Testis (tissue), 3 donors: Measurements from ENCODE around the gene ASIC5. TPM values are rescaled to one million over a fixed set of nuclear protein-coding genes. Genes with fewer than 3 reads are reported as not detected.
"Not testable (repeated sequence)": the region's sequence is repeated elsewhere in the genome, so short reads cannot be mapped to it uniquely, and the experiment has no call there.

Experiments
- DNase-seq: peaks from one replicate; pipeline ENCODE4 v3.0.0-alpha.2; 2019
- H3K27ac ChIP-seq, 2 donors: fragments of 200-600 bp; sonication (generic); one replicate each; pipeline ENCODE4 v1.5.1; 2019
- H3K27me3 ChIP-seq: fragments of 200-600 bp; sonication (generic); one replicate; pipeline ENCODE4 v1.5.1; 2019
- H3K36me3 ChIP-seq: fragments of 200-600 bp; sonication (generic); one replicate; pipeline ENCODE4 v1.5.1; 2017; ENCODE audit warnings: low read depth; ENCODE audit errors: missing control alignments
- H3K4me1 ChIP-seq: fragments of 200-600 bp; sonication (generic); one replicate; pipeline ENCODE4 v1.5.1; 2019
- H3K4me3 ChIP-seq, 2 donors: fragments of 200-600 bp; sonication (generic); one replicate each; pipeline ENCODE4 v1.5.1; 2017 to 2019
- H3K9me3 ChIP-seq: fragments of 200-600 bp; sonication (generic); one replicate; pipeline ENCODE4 v1.5.1; 2017
- CTCF ChIP-seq, 3 experiments: fragments of 450-650 bp in 2 of 3; fragments of 200-600 bp in 1 of 3; sonication (generic) in 1 of 3; IDR thresholded peaks; one replicate each; pipeline ENCODE4 v1.5.1; 2016 to 2019; ENCODE audit warnings: antibody characterized with exemption in 3 of 3, mild to moderate bottlenecking in 2 of 3, moderate library complexity in 1 of 3
- POLR2A ChIP-seq: fragments of 450-650 bp; IDR thresholded peaks from one replicate; pipeline ENCODE4 v1.6.1; 2017; ENCODE audit warnings: antibody characterized with exemption, mild to moderate bottlenecking, moderate library complexity
- WGBS, 2 donors: methylation state at CpG; one replicate each; pipeline ENCODE4 v1.1.5; 2018; 5-methylcytosine and 5-hydroxymethylcytosine counted together
- intact Hi-C: fragments of 100-400 bp; cut with DNase I; formaldehyde crosslinking; loops from one replicate; pipeline ENCODE4 v1.15.1; 2023; ENCODE audit warnings: low total_unique reads
- polyA plus RNA-seq: library from polyadenylated mRNA; stranded (reverse); fragments of 350-450 nt; fragmentation: Illumina TruSeq; extraction: RNeasy Lipid Tissue Mini Kit (QIAGEN cat#74804); gene quantifications from one replicate; pipeline ENCODE4 v1.2.3, GENCODE V29; 2014; ENCODE audit warnings: low read depth, low replicate concordance; ENCODE audit not compliant: insufficient read depth
- total RNA-seq, 2 donors: library from RNA; depleted of rRNA; stranded (reverse); fragments of >200 nt; gene quantifications; one replicate each; pipeline ENCODE4 v1.2.3, GENCODE V29; 2016

Gene ASIC5
- total and polyA plus RNA-seq, 3 donors from 2014 or later = not detected

GRCh38 chr4:155903453-155903852 is 37.4 kb upstream of the ASIC5 start, which contains the start of gene TDO2:
TDO2 (plus strand) TSS chr4:155903696; CDS start chr4:155903759, 63 bp downstream.
- H3K36me3 ChIP-seq = no peaks in the 10 kb centered on the region
- no peak within 1 kb of the TSS for H3K27ac ChIP-seq
- TF ChIP-seq POLR2A = no peak
- TF ChIP-seq CTCF (IDR thresholded peaks at IDR 0.05) = no peak
- H3K27me3 ChIP-seq = no peaks in the 10 kb centered on the region
- no peak for DNase-seq
- WGBS, 2 donors = 45 to 62% methylated on average over 1 of the region's 1 CpG
- intact Hi-C loops = no loop called here
- H3K4me1 ChIP-seq = no peaks in the 10 kb centered on the region
- no peaks in the 10 kb centered on the region for H3K9me3 ChIP-seq
- H3K4me3 ChIP-seq = no peak within 1 kb of the TSS

DNA sequence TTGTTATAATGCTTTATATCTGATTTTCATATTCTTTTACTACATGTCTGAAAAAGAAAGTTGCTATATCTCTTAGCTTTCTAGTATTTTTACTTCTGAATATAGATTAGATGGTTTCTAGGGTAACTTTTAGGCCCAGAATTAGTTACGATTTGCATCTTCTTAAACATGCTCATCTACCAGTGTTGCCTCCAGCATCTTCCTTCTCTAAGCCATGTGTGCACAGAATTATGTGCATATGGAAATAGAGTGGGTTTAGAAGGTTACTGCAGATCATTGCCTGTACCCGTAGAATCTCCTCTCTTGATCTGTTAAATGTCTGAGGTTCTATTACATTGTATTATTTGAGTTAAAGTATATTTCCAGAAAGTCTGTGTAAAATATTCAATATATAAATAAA is 34.9 kb upstream of the ASIC5 start:
- WGBS, 2 donors = 86 to 91% methylated on average over 2 of the region's 2 CpGs
- intact Hi-C loops = no loop called here
- Histone ChIP-seq H3K9me3 (no peaks in the 10 kb centered on the region), H3K27ac (no peak overlapping the region), H3K4me3 (no peak overlapping the region), H3K36me3 (no peaks in the 10 kb centered on the region), H3K4me1 (no peaks in the 10 kb centered on the region), H3K27me3 (no peaks in the 10 kb centered on the region)
- no peak for DNase-seq
- TF ChIP-seq POLR2A (no peak), CTCF (IDR thresholded peaks at IDR 0.05) (no peak)

DNA sequence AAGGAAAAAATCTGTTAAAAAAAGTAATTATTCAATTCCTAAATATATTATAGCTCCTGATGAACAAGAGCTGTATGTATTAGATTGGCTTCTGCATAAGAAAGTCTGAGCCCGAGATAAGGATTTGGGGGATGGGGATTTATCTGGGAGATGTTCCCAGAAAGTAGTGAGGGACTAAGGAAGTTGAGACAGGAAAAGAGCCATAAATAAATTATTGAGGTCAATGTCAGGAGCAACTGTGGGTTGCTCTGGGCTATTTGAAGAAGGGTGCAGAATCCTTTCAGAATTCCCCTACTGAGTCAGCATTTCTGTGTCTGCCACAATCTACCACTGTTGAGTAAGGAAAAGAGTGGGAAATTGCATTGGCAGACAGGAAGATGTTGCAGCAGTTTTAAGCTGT is 34.3 kb upstream of the ASIC5 start:
- H3K9me3 ChIP-seq = no peaks in the 10 kb centered on the region
- 51 to 58% methylated on average over 1 of the region's 1 CpG for WGBS, 2 donors
- intact Hi-C loops = no loop called here
- no peak overlapping the region for H3K27ac ChIP-seq
- no peaks in the 10 kb centered on the region for H3K36me3 ChIP-seq
- DNase-seq = no peak
- H3K27me3 ChIP-seq = no peaks in the 10 kb centered on the region
- no peaks in the 10 kb centered on the region for H3K4me1 ChIP-seq
- TF ChIP-seq POLR2A (no peak), CTCF (IDR thresholded peaks at IDR 0.05) (no peak)
- no peak overlapping the region for H3K4me3 ChIP-seq

GRCh38 chr4:155899891-155900290 is 33.8 kb upstream of the ASIC5 start:
- Histone ChIP-seq H3K27ac (no peak overlapping the region), H3K36me3 (no peaks in the 10 kb centered on the region), H3K9me3 (no peaks in the 10 kb centered on the region), H3K4me3 (no peak overlapping the region), H3K4me1 (no peaks in the 10 kb centered on the region), H3K27me3 (no peaks in the 10 kb centered on the region)
- intact Hi-C loops = no loop called here
- 18 to 26% methylated on average over 3 of the region's 3 CpGs for WGBS, 2 donors
- TF ChIP-seq CTCF (IDR thresholded peaks at IDR 0.05) (no peak), POLR2A (no peak)
- DNase-seq = no peak

DNA sequence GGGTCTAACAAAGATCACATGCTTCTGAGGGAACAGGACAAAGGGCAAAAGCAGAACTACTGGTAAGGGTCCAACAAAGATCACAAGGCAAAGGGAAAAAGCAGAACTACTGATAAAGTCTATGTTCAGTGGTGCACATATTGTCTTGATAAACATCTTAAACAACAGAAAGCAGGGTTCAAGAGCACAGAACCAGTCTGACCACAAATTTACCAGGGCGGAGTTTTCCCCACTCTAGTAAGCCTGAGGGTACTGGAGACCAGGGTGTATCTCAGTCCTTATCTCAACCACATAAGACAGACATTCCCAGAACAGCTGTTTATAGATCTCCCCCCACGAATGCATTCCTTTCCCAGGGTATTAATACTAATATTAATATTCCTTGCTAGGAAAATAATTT is 32.3 kb upstream of the ASIC5 start:
- H3K4me3 ChIP-seq, DNase-seq, H3K36me3 ChIP-seq, H3K27ac ChIP-seq, H3K9me3 ChIP-seq, H3K27me3 ChIP-seq, intact Hi-C loops, H3K4me1 ChIP-seq: not testable (repeated sequence)
- 84 to 98% methylated on average over 2 of the region's 2 CpGs for WGBS, 2 donors
